Measurements from ENCODE around the gene TOP3B.

- TF ChIP-seq POLR2AphosphoS5 (IDR thresholded peaks at IDR 0.05; ENCODE audit: low read depth, low read length) (no peak), SIN3A (IDR thresholded peaks at IDR 0.05; ENCODE audit: borderline replicate concordance, insufficient read depth, low read length) (no peak), REST (IDR thresholded peaks at IDR 0.05; ENCODE audit: insufficient read depth in 1 of 2, low read depth in 2 of 2, low read length in 2 of 2) (no peak), TAF1 (IDR thresholded peaks at IDR 0.05; ENCODE audit: borderline replicate concordance, insufficient read depth, low read length) (no peak), FOXP2 (optimal IDR thresholded peaks at IDR 0.05; ENCODE audit: borderline replicate concordance, extremely low read depth, extremely low read length, insufficient read depth) (no peak)
Measured at GRCh38 chr22:21941921-21942320, 40.7 kb downstream of the TOP3B start.
